B cell (primary cell): ENCODE results near the gene DNPH1. TPM values are rescaled to one million over a fixed set of nuclear protein-coding genes. Genes with fewer than 3 reads are reported as not detected.

Source experiments
- ATAC-seq: fragments of 200-7000 bp; cut with Tn5 transposase; one replicate; pipeline ENCODE4 v1.10.0; 2021; ENCODE audit warnings: low read depth, mild to moderate bottlenecking, moderate number of reproducible peaks, moderate library complexity
- CTCF ChIA-PET: fragments of 350-600 bp; sonication (Branson Sonifier 250); formaldehyde crosslinking; loops from one replicate; lab custom pipeline; 2021; ENCODE audit warnings: antibody characterized with exemption, inconsistent platforms; lab: Charles Lee
- POLR2A ChIA-PET: fragments of 350-600 bp; sonication (Branson Sonifier 250); formaldehyde crosslinking; loops from one replicate; lab custom pipeline; 2021; ENCODE audit warnings: antibody characterized with exemption; lab: Charles Lee
- DNase-seq: peaks from one replicate; pipeline ENCODE4 v3.0.0; 2013
- H2AFZ ChIP-seq: 2 replicates; pipeline ENCODE4 v1.6.1; 2012; ENCODE audit warnings: mild to moderate bottlenecking, low read depth, low read length; ENCODE audit not compliant: insufficient read depth, poor library complexity, severe bottlenecking
- H3K27ac ChIP-seq, 2 donors: 1 replicate in 1 of 2; 2 replicates in 1 of 2; pipeline ENCODE4 v1.5.1; 2012 to 2013; ENCODE audit warnings: low read length in 2 of 2, mild to moderate bottlenecking in 2 of 2, moderate library complexity in 1 of 2
- H3K27me3 ChIP-seq, 4 experiments: fragments of 200-600 bp in 1 of 4; sonication (generic) in 1 of 4; replicated peaks in 1 of 4; 1 replicate in 2 of 4; 2 replicates in 2 of 4; pipeline versions ENCODE4 v1.6.1 to v1.7.0; 2013 to 2016; ENCODE audit warnings: low read length in 3 of 4, mild to moderate bottlenecking in 2 of 4, mixed read lengths in 1 of 4, moderate library complexity in 1 of 4; ENCODE audit not compliant: insufficient read depth in 4 of 4, control insufficient read depth in 3 of 4; ENCODE audit errors: control extremely low read depth in 1 of 4
- H3K36me3 ChIP-seq, 2 experiments: replicated peaks in 1 of 2; 1 replicate in 1 of 2; 2 replicates in 1 of 2; pipeline versions ENCODE4 v1.6.1 to v1.7.1; 2013; ENCODE audit warnings: low read length in 1 of 2; ENCODE audit not compliant: insufficient read depth in 2 of 2, control insufficient read depth in 1 of 2; ENCODE audit errors: control extremely low read depth in 1 of 2, extremely low read depth in 1 of 2
- H3K4me1 ChIP-seq, 2 donors: fragments of 200-600 bp in 1 of 2; sonication (generic) in 1 of 2; 1 replicate in 1 of 2; 2 replicates in 1 of 2; pipeline versions ENCODE4 v1.5.1 to v1.6.1; 2013 to 2017; ENCODE audit warnings: low read length in 2 of 2; ENCODE audit not compliant: control insufficient read depth in 2 of 2, insufficient read depth in 2 of 2
- H3K4me2 ChIP-seq: replicated peaks from 2 replicates; pipeline ENCODE3; 2012; ENCODE audit warnings: mild to moderate bottlenecking, low read depth, low read length; ENCODE audit not compliant: poor library complexity, severe bottlenecking
- H3K4me3 ChIP-seq, 5 experiments: fragments of 200-600 bp in 1 of 5; sonication (generic) in 1 of 5; 1 replicate in 3 of 5; 2 replicates in 2 of 5; pipeline versions ENCODE4 v1.5.1 to v1.7.0; 2011 to 2016; ENCODE audit warnings: low read length in 4 of 5, mild to moderate bottlenecking in 4 of 5, low read depth in 2 of 5, control low read depth in 1 of 5, moderate library complexity in 1 of 5; ENCODE audit not compliant: insufficient read depth in 1 of 5; ENCODE audit errors: control extremely low read depth in 1 of 5, extremely low read depth in 1 of 5
- H3K79me2 ChIP-seq: fragments of 200-600 bp; sonication (generic); one replicate; pipeline ENCODE4 v1.6.0; 2016; ENCODE audit warnings: low read length; ENCODE audit not compliant: control insufficient read depth, insufficient read depth
- H3K9ac ChIP-seq: fragments of 200-600 bp; sonication (generic); 2 replicates; pipeline ENCODE4 v1.6.1; 2017; ENCODE audit warnings: mild to moderate bottlenecking, low read length, moderate library complexity
- H3K9me3 ChIP-seq, 3 donors: one replicate each; pipeline versions ENCODE4 v1.6.1 to v1.7.1; 2013; ENCODE audit warnings: low read length in 2 of 3; ENCODE audit not compliant: control insufficient read depth in 2 of 3, insufficient read depth in 1 of 3; ENCODE audit errors: control extremely low read depth in 1 of 3
- H4K20me1 ChIP-seq: 2 replicates; pipeline ENCODE4 v1.6.0; 2012; ENCODE audit warnings: mild to moderate bottlenecking, low read length; ENCODE audit not compliant: insufficient read depth, control insufficient read depth, poor library complexity, severe bottlenecking
- H3K27ac Mint-ChIP-seq: one replicate; pipeline ENCODE4 v1.8.0; 2021; ENCODE audit warnings: mixed read lengths
- H3K27me3 Mint-ChIP-seq: one replicate; pipeline ENCODE4 v1.8.0; 2021; ENCODE audit warnings: mixed read lengths
- H3K4me1 Mint-ChIP-seq: one replicate; pipeline ENCODE4 v1.8.0; 2021; ENCODE audit warnings: mixed read lengths
- H3K4me3 Mint-ChIP-seq: one replicate; pipeline ENCODE4 v1.8.0; 2021; ENCODE audit warnings: mixed read lengths
- H3K9me3 Mint-ChIP-seq: one replicate; pipeline ENCODE4 v1.8.0; 2022; ENCODE audit warnings: mixed read lengths; ENCODE audit not compliant: insufficient read depth
- CTCF ChIP-seq: fragments of 200-600 bp; IDR thresholded peaks from one replicate; pipeline ENCODE4 v1.8.0; 2022; ENCODE audit warnings: antibody characterized with exemption, mild to moderate bottlenecking
- EZH2 ChIP-seq: IDR thresholded peaks from 2 replicates; pipeline ENCODE4 v1.6.1; 2012; ENCODE audit warnings: borderline replicate concordance, low read depth, mild to moderate bottlenecking, moderate library complexity, low read length; ENCODE audit not compliant: insufficient read depth, poor library complexity, severe bottlenecking
- WGBS: methylation state at CpG from one replicate; pipeline ENCODE4 v1.1.5; 2013; ENCODE audit warnings: missing lambda C conversion rate; ENCODE audit not compliant: insufficient coverage; 5-methylcytosine and 5-hydroxymethylcytosine counted together
- intact Hi-C: fragments of 100-400 bp; cut with micrococcal nuclease; formaldehyde crosslinking; loops from one replicate; pipeline ENCODE4 v1.10.0; 2022
- polyA plus RNA-seq: library from polyadenylated mRNA; depleted of rRNA; stranded (reverse); fragments of >200 nt; gene quantifications from 2 replicates; pipeline ENCODE4 v1.2.3, GENCODE V29; 2012
- total RNA-seq, 2 donors: library from RNA; stranded (reverse); fragments of 120-200 nt in 1 of 2; gene quantifications; 1 replicate in 1 of 2; 2 replicates in 1 of 2; pipeline versions ENCODE4 v1.2.3 to v1.2.4, GENCODE V29; 2013 to 2022

DNPH1 gene
- total and polyA plus RNA-seq, 2 donors (not counting 1 experiment from before 2014, with no cell fraction given): 29.0 to 52.8 TPM

GRCh38 chr6:43204271-43205105, 24.8 kb downstream of the DNPH1 start:
- Histone ChIP-seq H3K9me3 (no peaks in the 10 kb centered on the region), H3K9ac (no peak overlapping the region), H4K20me1 (no peaks in the 10 kb centered on the region), H3K27ac (no peak overlapping the region), H2AFZ (no peak overlapping the region), H3K4me3 (no peak overlapping the region), H3K36me3 (peaks cover 0 to 33% of the 10 kb centered on the region in 2 experiments), H3K79me2 (no peaks in the 10 kb centered on the region), H3K4me2 (no peak overlapping the region), H3K4me1 (no peaks in the 10 kb centered on the region), H3K27me3 (no peaks in the 10 kb centered on the region)
- intact Hi-C loops: no loop called here
- Mint-ChIP-seq H3K27me3 (no peaks in the 10 kb centered on the region), H3K4me1 (no peaks in the 10 kb centered on the region), H3K4me3 (no peak overlapping the region), H3K9me3 (no peaks in the 10 kb centered on the region), H3K27ac (no peak overlapping the region)
- ATAC-seq (no peak), DNase-seq (no peak)
- CTCF ChIA-PET: interaction anchor here (0.6 kb wide), 1 partner anchor 78 kb away, joined by 3 read pairs; no protein-coding TSS in a partner anchor
- 98% methylated on average over 23 of the region's 23 CpGs for WGBS
- POLR2A ChIA-PET: no interaction called here
- no peak for TF ChIP-seq EZH2
- TF ChIP-seq CTCF: no peak

- no peaks in the 10 kb centered on the region for H3K27me3 Mint-ChIP-seq
- no peaks in the 10 kb centered on the region for H3K27me3 ChIP-seq
- H4K20me1 ChIP-seq: no peaks in the 10 kb centered on the region
- WGBS: 98% methylated on average over 8 of the region's 8 CpGs
- no peaks in the 10 kb centered on the region for H3K9me3 ChIP-seq
- DNase-seq (no peak), ATAC-seq (no peak)
- H3K4me3 Mint-ChIP-seq: no peak overlapping the region
- H3K79me2 ChIP-seq: no peaks in the 10 kb centered on the region
- TF ChIP-seq CTCF (no peak), EZH2 (no peak)
- H3K27ac Mint-ChIP-seq: no peak overlapping the region
- CTCF ChIA-PET: no interaction called here
- intact Hi-C loops: no loop called here
- no peak overlapping the region for H3K9ac ChIP-seq
- H3K4me1 ChIP-seq: no peaks in the 10 kb centered on the region
- no peak overlapping the region for H2AFZ ChIP-seq
- POLR2A ChIA-PET: no interaction called here
- H3K4me3 ChIP-seq: no peak overlapping the region
- peaks cover 0 to 36% of the 10 kb centered on the region in 2 experiments for H3K36me3 ChIP-seq
- H3K9me3 Mint-ChIP-seq: no peaks in the 10 kb centered on the region
- H3K4me2 ChIP-seq: no peak overlapping the region
- no peaks in the 10 kb centered on the region for H3K4me1 Mint-ChIP-seq
- no peak overlapping the region for H3K27ac ChIP-seq
Observed at GRCh38 chr6:43203718-43204095, 25.6 kb downstream of the DNPH1 start.
